Measurements from ENCODE around the gene HEPH.
"Not testable (repeated sequence)": the region's sequence is repeated elsewhere in the genome, so short reads cannot be mapped to it uniquely, and the experiment has no call there.

HEPH gene

GRCh38 chrX:66163849-66164411, at the start of gene HEPH:
Gene HEPH, plus strand, starts transcription at chrX:66164247. Its CDS starts 6,324 bp downstream, at chrX:66170571.
- DNase-seq: no peak

- not testable (repeated sequence) for DNase-seq
These were observed 45.3 kb upstream of the HEPH start for GRCh38 chrX:66118722-66119121.

GRCh38 chrX:66121354-66121753, 42.7 kb upstream of the HEPH start:
- not testable (repeated sequence) for DNase-seq

GRCh38 chrX:66126662-66127061, 37.4 kb upstream of the HEPH start:
- DNase-seq: no peak

- DNase-seq: no peak
These were observed 33.6 kb upstream of the HEPH start for GRCh38 chrX:66130469-66130868.

GRCh38 chrX:66135284-66135683, 28.8 kb upstream of the HEPH start:
- not testable (repeated sequence) for DNase-seq

- no peak for DNase-seq
These were observed 21.7 kb upstream of the HEPH start for GRCh38 chrX:66142351-66142750.

- no peak for DNase-seq
These were observed 19.8 kb upstream of the HEPH start for GRCh38 chrX:66144258-66144657.

GRCh38 chrX:66149519-66149918, 14.5 kb upstream of the HEPH start:
- DNase-seq: no peak

- no peak for DNase-seq
These were observed 13.9 kb upstream of the HEPH start for GRCh38 chrX:66150163-66150562.

GRCh38 chrX:66162331-66162822, 1.7 kb upstream of the HEPH start:
- DNase-seq: no peak

GRCh38 chrX:66163447-66163846, 600 bp upstream of the HEPH start:
- DNase-seq: no peak

GRCh38 chrX:66164470-66164869, 423 bp downstream of the HEPH start:
- no peak for DNase-seq

- DNase-seq: no peak
These were observed 884 bp downstream of the HEPH start for GRCh38 chrX:66164931-66165330.

GRCh38 chrX:66166671-66167070, 2.6 kb downstream of the HEPH start:
- no peak for DNase-seq

- no peak for DNase-seq
These were observed 3.4 kb downstream of the HEPH start for GRCh38 chrX:66167431-66167830.

GRCh38 chrX:66176134-66176533, 12.1 kb downstream of the HEPH start:
- DNase-seq: no peak

- DNase-seq: no peak
These were observed 27.5 kb downstream of the HEPH start for GRCh38 chrX:66191563-66191962.

GRCh38 chrX:66193821-66194220, 29.8 kb downstream of the HEPH start:
- no peak for DNase-seq

GRCh38 chrX:66200050-66200664, 36.1 kb downstream of the HEPH start:
- DNase-seq: no peak

GRCh38 chrX:66200855-66201795, 37.1 kb downstream of the HEPH start:
- no peak for DNase-seq

- no peak for DNase-seq
These were observed 39.1 kb downstream of the HEPH start for GRCh38 chrX:66203114-66203513.

GRCh38 chrX:66221856-66222255, 57.8 kb downstream of the HEPH start:
- no peak for DNase-seq

- no peak for DNase-seq
These were observed 68.2 kb downstream of the HEPH start for GRCh38 chrX:66232296-66232695.

Measured in activated CD4-positive, CD25-positive, alpha-beta regulatory T cell (primary cell).